Islet of Langerhans (tissue), 1 donor: Measurements from ENCODE around the gene APP.
"Not testable (repeated sequence)": the region's sequence is repeated elsewhere in the genome, so short reads cannot be mapped to it uniquely, and the experiment has no call there.

ENCODE experiments used
- FAIRE-seq: peaks from one replicate; lab custom pipeline; 2011; peaks lifted over from hg19 to GRCh38; lab: Jason Lieb, UNC

Gene APP

DNA sequence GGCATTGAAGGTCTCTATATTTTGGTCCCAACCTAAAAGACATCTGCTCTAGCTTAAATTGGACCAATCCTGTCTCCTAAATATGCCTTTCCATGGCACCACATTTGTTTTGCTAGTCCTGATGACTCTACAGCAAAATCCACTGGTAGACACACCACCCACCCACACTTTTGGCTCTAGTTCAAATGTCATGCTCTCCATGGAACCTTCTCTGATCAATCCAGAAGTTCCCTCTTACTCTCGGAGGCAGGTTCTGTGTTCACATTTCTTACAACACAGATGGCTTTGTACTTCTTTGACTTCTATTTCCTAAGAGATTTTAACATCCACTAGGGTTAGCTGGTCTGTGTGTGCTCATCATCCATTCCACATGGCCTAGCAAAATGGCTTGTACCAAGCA is 151.3 kb downstream of the APP start:
- FAIRE-seq: no peak

DNA sequence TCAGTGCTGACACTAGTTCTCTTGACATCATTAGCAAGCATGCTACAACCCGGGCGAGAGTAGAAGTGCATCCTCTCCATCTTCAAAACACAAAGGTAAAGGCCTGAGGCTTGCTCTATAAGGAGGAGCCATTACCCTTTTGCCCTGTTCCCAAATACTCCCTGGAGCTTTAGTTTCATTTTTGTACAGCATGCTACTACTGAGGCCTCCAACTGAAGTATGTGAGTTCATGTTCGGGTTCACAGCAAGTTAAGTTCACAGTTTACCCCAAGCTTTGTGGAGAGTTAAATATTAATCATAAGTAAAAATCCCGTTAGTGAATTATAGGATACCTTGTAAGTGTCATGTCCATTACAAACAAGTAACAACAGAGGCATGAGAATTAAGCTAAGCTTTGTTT is 156.6 kb downstream of the APP start:
- no peak for FAIRE-seq

- not testable (repeated sequence) for FAIRE-seq
These were observed 158.1 kb downstream of the APP start for GRCh38 chr21:26012482-26012881.

DNA sequence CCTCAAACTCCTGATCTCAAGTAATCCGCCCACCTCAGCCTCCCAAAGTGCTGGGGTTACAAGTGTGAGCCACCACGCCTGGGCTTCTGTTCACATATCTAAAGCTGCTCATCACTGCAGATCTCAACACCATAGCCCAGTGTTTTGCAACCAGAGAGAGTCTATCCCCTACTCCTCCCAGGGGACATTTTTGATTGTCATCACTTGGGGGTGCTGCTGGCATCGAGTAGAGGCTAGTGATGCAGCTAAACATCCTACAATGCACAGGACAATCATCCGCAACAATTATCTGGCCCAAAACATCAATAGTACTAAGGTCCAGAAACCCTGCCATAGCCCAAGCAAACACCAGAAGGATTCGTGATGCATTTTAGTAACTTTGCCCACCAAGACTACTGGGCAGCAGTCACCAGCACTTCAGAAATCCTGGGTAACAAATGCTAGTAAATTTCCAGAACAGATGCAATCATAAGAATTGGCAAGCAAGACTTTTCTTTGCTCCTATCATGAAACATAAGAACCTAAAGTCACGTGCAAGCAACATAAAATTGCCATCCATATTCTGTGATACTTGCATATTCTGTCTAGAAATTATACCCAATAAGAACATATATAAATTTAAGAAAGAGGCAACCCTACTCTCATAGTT is 159.2 kb downstream of the APP start:
- FAIRE-seq: no peak

DNA sequence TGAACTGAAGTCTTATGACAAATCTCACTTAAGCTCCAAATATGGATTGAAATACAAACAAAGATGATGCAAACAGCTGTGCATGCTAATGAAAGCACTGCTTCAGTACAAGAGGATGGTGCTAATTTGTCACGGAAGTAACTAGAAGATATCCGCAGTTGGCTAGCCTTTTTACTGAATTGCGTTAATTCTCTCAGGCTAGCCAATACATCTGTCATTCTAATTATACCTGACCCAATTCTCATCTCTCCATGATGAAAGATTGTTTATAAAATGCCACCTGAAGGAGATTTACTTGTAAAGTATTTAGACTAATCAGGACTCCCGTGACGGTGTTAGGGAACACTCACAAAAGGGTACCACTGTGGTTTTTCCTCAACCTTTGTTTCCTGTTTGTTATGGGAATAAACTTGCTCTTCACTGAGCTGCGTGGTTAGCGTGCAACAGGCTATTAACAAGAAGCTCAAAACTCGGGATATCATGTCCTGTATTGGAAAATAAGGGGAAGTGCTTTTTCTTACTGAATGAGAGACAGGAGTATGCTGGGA is 162.5 kb downstream of the APP start:
- peak; percentile 99 for FAIRE-seq

GRCh38 chr21:26005464-26005863 is 165.1 kb downstream of the APP start:
- FAIRE-seq: no peak

DNA sequence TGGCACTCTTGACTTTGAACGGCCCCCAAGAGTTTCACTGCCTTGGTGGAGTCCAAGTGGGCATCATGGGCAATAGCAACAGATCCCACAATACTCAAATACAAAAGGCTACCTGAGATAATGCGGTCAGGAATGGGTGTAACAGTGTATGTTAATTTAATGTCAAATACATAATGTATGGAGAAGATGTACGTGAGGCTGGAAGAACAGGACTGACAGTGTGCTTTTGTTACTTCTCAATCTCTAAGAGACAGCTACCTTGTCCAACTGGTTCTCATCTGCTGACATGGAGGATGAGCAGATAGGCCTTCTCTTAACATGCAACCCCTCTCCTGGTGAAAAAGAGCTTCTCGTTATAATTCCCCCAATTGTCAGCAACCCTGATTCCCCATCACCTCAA is 167.2 kb downstream of the APP start:
- FAIRE-seq: no peak

GRCh38 chr21:26001356-26001755 is 169.2 kb downstream of the APP start:
- no peak for FAIRE-seq

GRCh38 chr21:25999921-26000582 is 170.5 kb downstream of the APP start:
- no peak for FAIRE-seq

- FAIRE-seq: no peak
These were observed 172.6 kb downstream of the APP start for GRCh38 chr21:25997788-25998611.

GRCh38 chr21:25995278-25995677 is 175.3 kb downstream of the APP start:
- FAIRE-seq: peak; percentile 72

DNA sequence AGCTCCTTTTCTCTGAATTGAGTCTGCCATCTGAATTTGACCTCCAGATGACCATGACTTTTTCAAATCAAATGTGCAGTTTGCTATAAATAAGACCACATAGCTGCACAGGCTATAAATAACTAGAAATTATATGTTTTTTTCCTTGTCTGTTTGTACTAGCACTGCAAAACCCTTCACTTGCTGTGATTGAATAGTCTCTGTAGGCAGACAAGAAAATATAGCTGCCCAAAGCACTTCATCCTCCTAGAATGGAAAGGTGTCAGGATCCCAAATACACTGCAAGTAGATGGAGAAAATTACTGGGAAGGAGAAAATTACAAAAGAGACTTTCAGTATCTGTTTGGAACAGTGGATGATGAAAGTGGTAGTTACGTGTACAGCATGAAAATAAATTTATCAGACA is 175.8 kb downstream of the APP start:
- FAIRE-seq: peak; percentile 43

DNA sequence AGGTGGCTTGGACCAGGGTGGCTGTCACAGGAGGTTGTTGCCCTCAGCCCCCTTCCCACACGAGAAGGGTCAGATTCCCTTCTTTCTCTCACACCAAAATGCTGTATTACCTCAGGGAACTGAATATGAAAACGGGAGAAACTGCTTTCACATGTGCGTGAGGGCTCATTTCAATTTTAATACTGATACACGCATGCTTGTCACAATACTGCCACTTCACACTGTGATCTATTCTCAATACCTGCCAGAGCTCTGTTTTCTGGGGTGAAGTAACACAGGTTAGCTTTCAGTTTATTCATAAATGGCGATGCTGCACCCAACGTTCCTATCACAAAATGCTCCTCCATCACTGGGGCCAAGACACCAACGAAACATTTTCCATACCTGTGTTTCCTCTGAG is 181.8 kb downstream of the APP start:
- FAIRE-seq: no peak

GRCh38 chr21:25987531-25987930 is 183.0 kb downstream of the APP start:
- no peak for FAIRE-seq

DNA sequence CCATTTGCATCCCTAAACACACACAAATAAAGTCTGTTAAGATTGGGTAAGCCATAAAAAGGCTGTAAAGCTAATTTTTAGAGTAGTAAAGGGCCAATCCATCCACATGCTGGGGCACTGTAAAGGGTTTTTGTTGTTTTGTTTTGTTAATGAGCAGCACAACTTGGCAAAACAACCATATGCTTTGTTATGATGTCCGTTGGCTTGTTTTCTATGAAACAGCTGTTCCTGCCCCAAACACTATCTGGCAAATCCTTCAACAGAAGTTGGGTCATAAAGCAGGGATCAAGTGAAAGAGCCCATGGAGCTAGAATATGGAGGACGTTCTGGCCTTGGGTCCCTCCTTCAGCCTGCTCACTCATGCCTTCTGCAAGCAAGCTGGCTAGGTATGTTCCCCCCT is 183.6 kb downstream of the APP start:
- no peak for FAIRE-seq

- no peak for FAIRE-seq
These were observed 184.6 kb downstream of the APP start for GRCh38 chr21:25985990-25986389.

DNA sequence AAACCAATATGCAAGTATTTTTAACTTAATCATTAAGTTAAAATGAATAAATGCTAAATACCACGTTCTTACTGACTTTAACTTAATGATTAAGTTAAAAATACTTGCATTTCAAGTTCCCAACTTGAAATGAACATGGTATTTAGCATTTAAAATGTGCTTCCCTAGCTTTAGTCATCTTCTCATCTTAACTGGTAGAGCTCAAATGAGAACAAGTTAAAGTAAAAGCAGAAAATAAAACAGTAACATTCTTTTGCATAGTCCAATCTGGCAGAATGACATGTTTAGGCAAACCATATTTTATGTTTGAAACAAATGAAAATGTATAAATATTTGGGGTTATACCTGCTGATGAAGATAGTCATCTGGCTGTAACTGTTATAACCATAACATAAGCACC is 186.0 kb downstream of the APP start:
- FAIRE-seq: peak; percentile 71

- no peak for FAIRE-seq
These were observed 186.8 kb downstream of the APP start for GRCh38 chr21:25983745-25984144.

DNA sequence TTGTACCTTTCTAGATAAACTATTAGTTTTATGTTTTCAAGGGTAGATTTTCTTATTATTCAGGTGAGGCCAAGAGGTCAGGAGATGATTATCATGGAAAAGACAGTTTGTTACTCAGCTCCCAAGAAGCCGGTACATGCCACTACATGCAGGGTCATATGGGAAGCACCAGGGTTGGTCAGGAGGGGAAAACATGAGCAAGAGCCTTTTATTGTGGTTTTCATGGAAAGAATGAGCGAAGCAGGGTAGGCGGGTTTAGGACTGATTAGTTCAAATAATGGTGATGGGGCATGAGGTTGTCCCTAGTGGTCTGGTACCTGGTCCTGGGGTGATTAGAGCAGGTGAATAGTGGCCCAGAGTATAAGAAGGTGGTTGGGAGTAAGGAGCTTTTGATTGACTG is 189.9 kb downstream of the APP start:
- FAIRE-seq: no peak

- FAIRE-seq: no peak
These were observed 190.5 kb downstream of the APP start for GRCh38 chr21:25979845-25980616.

GRCh38 chr21:25977068-25977611 is 193.4 kb downstream of the APP start:
- FAIRE-seq: no peak

DNA sequence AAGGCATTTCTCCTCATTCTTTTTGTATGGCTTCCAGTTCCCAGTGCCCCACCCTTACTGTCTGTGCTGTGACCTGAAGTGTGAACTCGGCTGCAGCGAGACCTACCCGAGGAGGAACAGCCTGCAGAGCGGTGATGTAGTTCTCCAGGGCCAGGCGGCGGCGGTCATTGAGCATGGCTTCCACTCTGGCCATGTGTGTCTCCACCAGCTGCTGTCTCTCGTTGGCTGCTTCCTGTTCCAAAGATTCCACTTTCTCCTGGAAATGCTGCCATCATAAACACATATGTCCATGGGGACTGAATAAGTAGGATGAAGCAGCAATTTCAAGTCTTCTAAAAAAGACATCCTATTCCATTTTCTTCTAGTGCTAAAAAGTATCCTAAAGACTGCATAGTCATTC is 195.6 kb downstream of the APP start:
- FAIRE-seq: no peak
